HepG2 (cell line): Measurements from ENCODE around the gene MARF1. TPM values are rescaled to one million over a fixed set of nuclear protein-coding genes. Genes with fewer than 3 reads are reported as not detected.

Source experiments
- RAD21 ChIP-seq: fragments of 450-650 bp; formaldehyde crosslinking; IDR thresholded peaks from 2 replicates; pipeline ENCODE4 v1.5.0; 2020; ENCODE audit warnings: mild to moderate bottlenecking
- ZC3H4 ChIP-seq: sonication (generic); formaldehyde crosslinking; IDR thresholded peaks from 2 replicates; pipeline ENCODE4 v1.4.0; 2020; ENCODE audit warnings: missing genetic modification reagents, borderline replicate concordance
- ZFYVE20 ChIP-seq: sonication (generic); formaldehyde crosslinking; IDR thresholded peaks from 2 replicates; pipeline ENCODE4 v1.8.0; 2023; ENCODE audit warnings: low read depth, mild to moderate bottlenecking, moderate library complexity, missing genetic modification reagents, borderline replicate concordance
- ZMYM3 ChIP-seq: sonication (generic); formaldehyde crosslinking; IDR thresholded peaks from 2 replicates; pipeline ENCODE4 v1.5.1; 2020; ENCODE audit warnings: mild to moderate bottlenecking, missing genetic modification reagents
- ZNF343 ChIP-seq: sonication (generic); formaldehyde crosslinking; IDR thresholded peaks from 2 replicates; pipeline ENCODE4 v1.4.0; 2020; ENCODE audit warnings: mild to moderate bottlenecking, missing genetic modification reagents
- ZNF644 ChIP-seq: IDR thresholded peaks from 2 replicates; pipeline ENCODE4 v1.6.1; 2016; ENCODE audit warnings: low read depth
- polyA plus RNA-seq, 8 experiments: library from polyadenylated mRNA; depleted of rRNA in 3 of 8; stranded (reverse) in 7 of 8; unstranded in 1 of 8; fragments of >200 nt; fragmentation: Illumina TruSeq in 4 of 8; extraction: Trizol in 4 of 8; gene quantifications; 2 replicates each; pipeline versions ENCODE4 v1.2.1 to v1.2.3, GENCODE V29; 2011 to 2016; ENCODE audit warnings: low read depth in 4 of 8, missing spikeins in 1 of 8, mixed read lengths in 1 of 8; ENCODE audit not compliant: insufficient read depth in 1 of 8
- total RNA-seq, 5 experiments: library from RNA; depleted of rRNA; stranded (reverse); fragments of >200 nt; fragmentation: Illumina TruSeq; extraction: Trizol; gene quantifications; 2 replicates each; pipeline ENCODE4 v1.2.3, GENCODE V29; 2016; ENCODE audit warnings: low read depth in 1 of 5
- TF ChIP-seq, protein P1 (sequence below): sonication (generic); formaldehyde crosslinking; IDR thresholded peaks from 2 replicates; pipeline ENCODE4 v1.9.0; 2021; ENCODE audit warnings: mild to moderate bottlenecking, missing genetic modification reagents
- TF ChIP-seq, protein P2 (sequence below): sonication (generic); formaldehyde crosslinking; IDR thresholded peaks from 2 replicates; pipeline ENCODE4 v1.5.0; 2020; ENCODE audit warnings: missing genetic modification reagents
- TF ChIP-seq, protein P3 (sequence below): IDR thresholded peaks from 2 replicates; pipeline ENCODE4 v1.6.1; 2016; ENCODE audit warnings: missing biosample characterization, missing genetic modification reagents, low read depth
- TF ChIP-seq, protein P4 (sequence below): sonication (generic); formaldehyde crosslinking; IDR thresholded peaks from 2 replicates; pipeline ENCODE4 v1.5.1; 2020; ENCODE audit warnings: missing genetic modification reagents, mild to moderate bottlenecking, borderline replicate concordance
- TF ChIP-seq, protein P5 (sequence below): sonication (generic); formaldehyde crosslinking; IDR thresholded peaks from 2 replicates; pipeline ENCODE4 v1.4.0; 2020; ENCODE audit warnings: mild to moderate bottlenecking, missing genetic modification reagents
- TF ChIP-seq, protein P6 (sequence below): sonication (generic); formaldehyde crosslinking; IDR thresholded peaks from 2 replicates; pipeline ENCODE4 v1.4.0; 2020; ENCODE audit warnings: mild to moderate bottlenecking, missing genetic modification reagents

Gene MARF1
- total and polyA plus RNA-seq, 2 of the 13 experiments (the other 11 are each of a cell fraction or from before 2014, with no cell fraction given) = 8.7 to 20.7 TPM

DNA sequence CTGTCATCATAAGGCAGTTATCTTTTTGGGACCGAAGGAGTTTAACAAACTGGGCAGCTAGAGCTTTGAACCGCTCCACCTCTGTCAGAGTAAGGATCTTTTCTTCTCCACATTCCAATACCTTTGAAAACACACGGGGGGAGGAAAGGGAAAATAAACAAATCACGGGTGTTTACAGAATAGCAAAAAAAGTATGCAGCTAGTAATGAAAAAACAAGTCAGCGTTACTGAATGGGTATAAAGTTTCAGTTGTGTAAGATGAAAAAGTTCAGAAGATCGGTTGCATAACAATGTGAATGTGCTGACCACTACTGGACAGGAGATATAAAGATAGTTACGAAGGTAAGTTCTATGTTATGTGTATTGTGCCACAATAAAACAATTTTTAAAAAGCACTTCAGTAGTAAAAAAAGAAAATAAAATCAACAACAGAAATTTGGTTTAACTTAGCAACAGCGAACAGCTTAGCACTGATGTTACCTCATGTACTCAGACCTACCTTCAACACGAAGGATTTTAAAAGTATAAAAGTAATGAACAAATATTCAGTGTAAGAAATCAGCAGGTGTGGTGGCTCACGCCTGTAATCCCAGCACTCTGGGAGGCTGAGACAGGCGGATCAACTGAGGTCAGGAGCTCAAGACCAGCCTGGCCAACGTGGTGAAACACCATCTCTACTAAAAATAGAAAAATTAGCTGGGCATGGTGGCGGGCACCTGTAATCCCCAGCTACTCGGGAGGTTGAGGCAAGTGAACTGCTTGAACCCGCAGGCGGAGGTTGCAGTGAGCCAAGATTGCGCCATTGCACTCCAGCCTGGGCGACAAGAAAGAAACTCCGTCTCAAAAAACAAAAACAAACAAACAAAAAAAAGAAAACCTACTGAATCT, 34.3 kb downstream of the MARF1 start (continued):
- TF ChIP-seq, protein P1, sequence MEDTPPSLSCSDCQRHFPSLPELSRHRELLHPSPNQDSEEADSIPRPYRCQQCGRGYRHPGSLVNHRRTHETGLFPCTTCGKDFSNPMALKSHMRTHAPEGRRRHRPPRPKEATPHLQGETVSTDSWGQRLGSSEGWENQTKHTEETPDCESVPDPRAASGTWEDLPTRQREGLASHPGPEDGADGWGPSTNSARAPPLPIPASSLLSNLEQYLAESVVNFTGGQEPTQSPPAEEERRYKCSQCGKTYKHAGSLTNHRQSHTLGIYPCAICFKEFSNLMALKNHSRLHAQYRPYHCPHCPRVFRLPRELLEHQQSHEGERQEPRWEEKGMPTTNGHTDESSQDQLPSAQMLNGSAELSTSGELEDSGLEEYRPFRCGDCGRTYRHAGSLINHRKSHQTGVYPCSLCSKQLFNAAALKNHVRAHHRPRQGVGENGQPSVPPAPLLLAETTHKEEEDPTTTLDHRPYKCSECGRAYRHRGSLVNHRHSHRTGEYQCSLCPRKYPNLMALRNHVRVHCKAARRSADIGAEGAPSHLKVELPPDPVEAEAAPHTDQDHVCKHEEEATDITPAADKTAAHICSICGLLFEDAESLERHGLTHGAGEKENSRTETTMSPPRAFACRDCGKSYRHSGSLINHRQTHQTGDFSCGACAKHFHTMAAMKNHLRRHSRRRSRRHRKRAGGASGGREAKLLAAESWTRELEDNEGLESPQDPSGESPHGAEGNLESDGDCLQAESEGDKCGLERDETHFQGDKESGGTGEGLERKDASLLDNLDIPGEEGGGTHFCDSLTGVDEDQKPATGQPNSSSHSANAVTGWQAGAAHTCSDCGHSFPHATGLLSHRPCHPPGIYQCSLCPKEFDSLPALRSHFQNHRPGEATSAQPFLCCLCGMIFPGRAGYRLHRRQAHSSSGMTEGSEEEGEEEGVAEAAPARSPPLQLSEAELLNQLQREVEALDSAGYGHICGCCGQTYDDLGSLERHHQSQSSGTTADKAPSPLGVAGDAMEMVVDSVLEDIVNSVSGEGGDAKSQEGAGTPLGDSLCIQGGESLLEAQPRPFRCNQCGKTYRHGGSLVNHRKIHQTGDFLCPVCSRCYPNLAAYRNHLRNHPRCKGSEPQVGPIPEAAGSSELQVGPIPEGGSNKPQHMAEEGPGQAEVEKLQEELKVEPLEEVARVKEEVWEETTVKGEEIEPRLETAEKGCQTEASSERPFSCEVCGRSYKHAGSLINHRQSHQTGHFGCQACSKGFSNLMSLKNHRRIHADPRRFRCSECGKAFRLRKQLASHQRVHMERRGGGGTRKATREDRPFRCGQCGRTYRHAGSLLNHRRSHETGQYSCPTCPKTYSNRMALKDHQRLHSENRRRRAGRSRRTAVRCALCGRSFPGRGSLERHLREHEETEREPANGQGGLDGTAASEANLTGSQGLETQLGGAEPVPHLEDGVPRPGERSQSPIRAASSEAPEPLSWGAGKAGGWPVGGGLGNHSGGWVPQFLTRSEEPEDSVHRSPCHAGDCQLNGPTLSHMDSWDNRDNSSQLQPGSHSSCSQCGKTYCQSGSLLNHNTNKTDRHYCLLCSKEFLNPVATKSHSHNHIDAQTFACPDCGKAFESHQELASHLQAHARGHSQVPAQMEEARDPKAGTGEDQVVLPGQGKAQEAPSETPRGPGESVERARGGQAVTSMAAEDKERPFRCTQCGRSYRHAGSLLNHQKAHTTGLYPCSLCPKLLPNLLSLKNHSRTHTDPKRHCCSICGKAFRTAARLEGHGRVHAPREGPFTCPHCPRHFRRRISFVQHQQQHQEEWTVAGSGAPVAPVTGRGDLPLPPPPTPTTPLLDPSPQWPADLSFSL (CRISPR knock-in tag) = no peak
- TF ChIP-seq ZC3H4 (CRISPR knock-in tag) (no peak), ZFYVE20 (CRISPR knock-in tag) (no peak), ZMYM3 (CRISPR knock-in tag) (no peak), RAD21 (CRISPR knock-in tag) (no peak), ZNF343 (no peak), ZNF644 (peak; percentile 13; the same call in 1 of the 2 replicates)
- TF ChIP-seq, protein P2, sequence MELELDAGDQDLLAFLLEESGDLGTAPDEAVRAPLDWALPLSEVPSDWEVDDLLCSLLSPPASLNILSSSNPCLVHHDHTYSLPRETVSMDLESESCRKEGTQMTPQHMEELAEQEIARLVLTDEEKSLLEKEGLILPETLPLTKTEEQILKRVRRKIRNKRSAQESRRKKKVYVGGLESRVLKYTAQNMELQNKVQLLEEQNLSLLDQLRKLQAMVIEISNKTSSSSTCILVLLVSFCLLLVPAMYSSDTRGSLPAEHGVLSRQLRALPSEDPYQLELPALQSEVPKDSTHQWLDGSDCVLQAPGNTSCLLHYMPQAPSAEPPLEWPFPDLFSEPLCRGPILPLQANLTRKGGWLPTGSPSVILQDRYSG (CRISPR knock-in tag) = no peak
- TF ChIP-seq, protein P3, sequence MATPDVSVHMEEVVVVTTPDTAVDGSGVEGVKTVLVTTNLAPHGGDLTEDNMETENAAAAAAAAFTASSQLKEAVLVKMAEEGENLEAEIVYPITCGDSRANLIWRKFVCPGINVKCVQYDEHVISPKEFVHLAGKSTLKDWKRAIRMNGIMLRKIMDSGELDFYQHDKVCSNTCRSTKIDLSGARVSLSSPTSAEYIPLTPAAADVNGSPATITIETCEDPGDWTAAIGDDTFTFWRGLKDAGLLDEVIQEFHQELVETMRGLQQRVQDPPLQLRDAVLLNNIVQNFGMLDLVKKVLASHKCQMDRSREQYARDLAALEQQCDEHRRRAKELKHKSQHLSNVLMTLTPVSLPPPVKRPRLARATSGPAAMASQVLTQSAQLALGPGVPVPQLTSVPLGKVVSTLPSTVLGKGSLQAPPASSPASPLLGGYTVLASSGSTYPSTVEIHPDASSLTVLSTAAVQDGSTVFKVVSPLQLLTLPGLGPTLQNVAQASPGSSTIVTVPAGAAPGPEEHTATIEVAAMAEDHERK = no peak
- TF ChIP-seq, protein P4, sequence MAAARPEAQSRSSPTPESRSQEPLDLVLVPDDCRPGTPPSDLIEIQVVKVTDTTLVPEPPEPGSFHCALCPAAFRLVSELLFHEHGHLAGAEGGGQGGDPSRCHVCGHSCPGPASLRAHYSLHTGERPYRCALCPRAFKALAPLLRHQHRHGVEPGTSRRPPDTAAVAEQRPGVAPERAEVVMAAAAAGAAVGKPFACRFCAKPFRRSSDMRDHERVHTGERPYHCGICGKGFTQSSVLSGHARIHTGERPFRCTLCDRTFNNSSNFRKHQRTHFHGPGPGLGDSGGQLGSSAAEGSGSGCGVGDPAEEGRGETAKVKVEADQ (CRISPR knock-in tag) = 0 out of 2 replicates have a peak, but pooled peaks have one; percentile 33
- TF ChIP-seq, protein P5, sequence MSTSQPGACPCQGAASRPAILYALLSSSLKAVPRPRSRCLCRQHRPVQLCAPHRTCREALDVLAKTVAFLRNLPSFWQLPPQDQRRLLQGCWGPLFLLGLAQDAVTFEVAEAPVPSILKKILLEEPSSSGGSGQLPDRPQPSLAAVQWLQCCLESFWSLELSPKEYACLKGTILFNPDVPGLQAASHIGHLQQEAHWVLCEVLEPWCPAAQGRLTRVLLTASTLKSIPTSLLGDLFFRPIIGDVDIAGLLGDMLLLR = no peak
- TF ChIP-seq, protein P6, sequence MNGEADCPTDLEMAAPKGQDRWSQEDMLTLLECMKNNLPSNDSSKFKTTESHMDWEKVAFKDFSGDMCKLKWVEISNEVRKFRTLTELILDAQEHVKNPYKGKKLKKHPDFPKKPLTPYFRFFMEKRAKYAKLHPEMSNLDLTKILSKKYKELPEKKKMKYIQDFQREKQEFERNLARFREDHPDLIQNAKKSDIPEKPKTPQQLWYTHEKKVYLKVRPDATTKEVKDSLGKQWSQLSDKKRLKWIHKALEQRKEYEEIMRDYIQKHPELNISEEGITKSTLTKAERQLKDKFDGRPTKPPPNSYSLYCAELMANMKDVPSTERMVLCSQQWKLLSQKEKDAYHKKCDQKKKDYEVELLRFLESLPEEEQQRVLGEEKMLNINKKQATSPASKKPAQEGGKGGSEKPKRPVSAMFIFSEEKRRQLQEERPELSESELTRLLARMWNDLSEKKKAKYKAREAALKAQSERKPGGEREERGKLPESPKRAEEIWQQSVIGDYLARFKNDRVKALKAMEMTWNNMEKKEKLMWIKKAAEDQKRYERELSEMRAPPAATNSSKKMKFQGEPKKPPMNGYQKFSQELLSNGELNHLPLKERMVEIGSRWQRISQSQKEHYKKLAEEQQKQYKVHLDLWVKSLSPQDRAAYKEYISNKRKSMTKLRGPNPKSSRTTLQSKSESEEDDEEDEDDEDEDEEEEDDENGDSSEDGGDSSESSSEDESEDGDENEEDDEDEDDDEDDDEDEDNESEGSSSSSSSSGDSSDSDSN (CRISPR knock-in tag) = no peak
